IMR-90 (cell line): Measurements from ENCODE around the gene MTCL1. TPM values are rescaled to one million over a fixed set of nuclear protein-coding genes. Genes with fewer than 3 reads are reported as not detected.

ENCODE experiments used
- ATAC-seq: fragments of 200-7000 bp; cut with Tn5 transposase; 2 replicates; pipeline ENCODE4 v1.9.1; 2020; ENCODE audit warnings: low read depth, mild to moderate bottlenecking, moderate library complexity
- BruUV-seq: library from RNA; stranded (reverse); fragments of 400-500 nt; replicated peaks from 2 replicates; lab custom pipeline; 2021; lab: Mats Ljungman, UMichigan
- CTCF ChIA-PET: fragments of 300-600 bp; formaldehyde crosslinking; extraction: SDS; loops from one replicate; lab custom pipeline; 2021; ENCODE audit warnings: antibody characterized with exemption; lab: Yijun Ruan, JAX
- POLR2A ChIA-PET: fragments of 300-600 bp; sonication (Branson Sonifier 250); formaldehyde crosslinking; loops from one replicate; lab custom pipeline; 2022; ENCODE audit warnings: antibody characterized with exemption; ENCODE audit not compliant: unreplicated experiment; lab: Charles Lee
- DNase-seq: peaks from one replicate; pipeline ENCODE4 v3.0.0; 2013
- H2AFZ ChIP-seq: replicated peaks from 2 replicates; pipeline ENCODE3; 2013; ENCODE audit warnings: low read length, mild to moderate bottlenecking; ENCODE audit not compliant: poor library complexity
- H2AK5ac ChIP-seq: 2 replicates; pipeline ENCODE4 v1.6.1; 2013; ENCODE audit warnings: low read depth, low read length, inconsistent platforms
- H2AK9ac ChIP-seq: replicated peaks from 2 replicates; pipeline ENCODE3; 2013; ENCODE audit warnings: mild to moderate bottlenecking, low read depth, low read length, moderate library complexity; ENCODE audit not compliant: poor library complexity
- H2BK120ac ChIP-seq: 2 replicates; pipeline ENCODE4 v1.6.1; 2013; ENCODE audit warnings: low read depth, low read length, inconsistent platforms
- H2BK15ac ChIP-seq: 3 replicates; pipeline ENCODE4 v1.6.1; 2013; ENCODE audit warnings: low read depth, low read length, inconsistent platforms
- H2BK20ac ChIP-seq: 2 replicates; pipeline ENCODE4 v1.6.1; 2013; ENCODE audit warnings: low read depth, mild to moderate bottlenecking, inconsistent platforms, low read length, moderate library complexity
- H2BK5ac ChIP-seq: 2 replicates; pipeline ENCODE4 v1.6.1; 2013; ENCODE audit warnings: mild to moderate bottlenecking, low read depth, low read length, inconsistent platforms; ENCODE audit not compliant: poor library complexity, severe bottlenecking
- H3K14ac ChIP-seq: replicated peaks from 2 replicates; pipeline ENCODE4 v1.6.1; 2013; ENCODE audit warnings: low read depth, low read length, inconsistent platforms
- H3K18ac ChIP-seq: 2 replicates; pipeline ENCODE4 v1.6.1; 2013; ENCODE audit warnings: low read depth, low read length, control low read depth
- H3K23ac ChIP-seq: 2 replicates; pipeline ENCODE4 v1.6.1; 2013; ENCODE audit warnings: low read depth, low read length, inconsistent platforms
- H3K27ac ChIP-seq: 2 replicates; pipeline ENCODE4 v1.5.1; 2013; ENCODE audit warnings: mild to moderate bottlenecking, control low read depth, low read length; ENCODE audit not compliant: insufficient read depth
- H3K27me3 ChIP-seq: 2 replicates; pipeline ENCODE4 v1.6.1; 2013; ENCODE audit warnings: low read length; ENCODE audit not compliant: control insufficient read depth, insufficient read depth
- H3K36me3 ChIP-seq: 2 replicates; pipeline ENCODE4 v1.6.1; 2013; ENCODE audit warnings: low read length, mixed read lengths; ENCODE audit not compliant: control insufficient read depth, insufficient read depth
- H3K4ac ChIP-seq: 2 replicates; pipeline ENCODE4 v1.6.1; 2013; ENCODE audit warnings: low read depth, low read length, inconsistent platforms
- H3K4me1 ChIP-seq: 2 replicates; pipeline ENCODE4 v1.6.1; 2013; ENCODE audit warnings: low read length, mixed read lengths; ENCODE audit not compliant: control insufficient read depth, insufficient read depth
- H3K4me2 ChIP-seq: 2 replicates; pipeline ENCODE4 v1.6.1; 2013; ENCODE audit warnings: low read depth, mild to moderate bottlenecking, control low read depth, low read length, moderate library complexity
- H3K4me3 ChIP-seq: 2 replicates; pipeline ENCODE4 v1.5.1; 2013; ENCODE audit warnings: low read depth, mild to moderate bottlenecking, control low read depth, low read length, moderate library complexity; ENCODE audit not compliant: insufficient read depth
- H3K56ac ChIP-seq: 2 replicates; pipeline ENCODE4 v1.6.1; 2013; ENCODE audit warnings: low read length, inconsistent platforms; ENCODE audit not compliant: insufficient read depth; ENCODE audit errors: extremely low read depth
- H3K79me1 ChIP-seq, 2 experiments: 2 replicates each; pipeline ENCODE4 v1.6.1; 2013; ENCODE audit warnings: low read length in 2 of 2, inconsistent platforms in 1 of 2, low read depth in 1 of 2
- H3K9ac ChIP-seq: 2 replicates; pipeline ENCODE4 v1.6.1; 2013; ENCODE audit warnings: low read depth, low read length, control low read depth
- H3K9me1 ChIP-seq: 2 replicates; pipeline ENCODE4 v1.6.1; 2013; ENCODE audit warnings: low read length, inconsistent platforms; ENCODE audit not compliant: insufficient read depth
- H3K9me3 ChIP-seq: 2 replicates; pipeline ENCODE4 v1.6.1; 2013; ENCODE audit warnings: low read length; ENCODE audit not compliant: control insufficient read depth, insufficient read depth
- H4K20me1 ChIP-seq: 2 replicates; pipeline ENCODE4 v1.6.1; 2013; ENCODE audit warnings: low read length, inconsistent platforms; ENCODE audit not compliant: insufficient read depth
- H4K5ac ChIP-seq: 2 replicates; pipeline ENCODE4 v1.6.1; 2013; ENCODE audit warnings: mild to moderate bottlenecking, low read depth, low read length, control low read depth
- H4K8ac ChIP-seq, 2 experiments: 2 replicates each; pipeline ENCODE4 v1.6.1; 2013; ENCODE audit warnings: low read depth in 2 of 2, low read length in 2 of 2, control low read depth in 1 of 2, inconsistent platforms in 1 of 2
- H4K91ac ChIP-seq: 2 replicates; pipeline ENCODE4 v1.6.1; 2013; ENCODE audit warnings: low read depth, low read length, inconsistent platforms; ENCODE audit not compliant: insufficient read depth
- FOS ChIP-seq: fragments of 150-350 bp; IDR thresholded peaks from 2 replicates; pipeline ENCODE4 v1.6.1; 2016; ENCODE audit warnings: low read depth, low read length
- MXI1 ChIP-seq: IDR thresholded peaks from 2 replicates; pipeline ENCODE4 v1.6.1; 2012; ENCODE audit warnings: low read depth, mild to moderate bottlenecking, low read length, moderate library complexity, borderline replicate concordance
- NFE2L2 ChIP-seq: fragments of 150-350 bp; IDR thresholded peaks from 2 replicates; pipeline ENCODE4 v1.6.1; 2016; ENCODE audit warnings: low read depth, mild to moderate bottlenecking, low read length
- WGBS, 2 experiments: methylation state at CpG; one replicate each; pipeline versions ENCODE4 v1.1.5 to v1.1.7; 2013; ENCODE audit warnings: missing lambda C conversion rate in 2 of 2; ENCODE audit not compliant: insufficient read length in 1 of 2; ENCODE audit errors: extremely low coverage in 2 of 2; 5-methylcytosine and 5-hydroxymethylcytosine counted together
- dilution Hi-C: fragments of 300-500 bp; cut with HindIII; formaldehyde crosslinking; loops from one replicate; pipeline ENCODE4 v1.14.3; 2018; ENCODE audit warnings: low sequenced_read_pairs; ENCODE audit not compliant: unreplicated experiment
- in situ Hi-C: fragments of 300-500 bp; cut with MboI; formaldehyde crosslinking; loops from 3 replicates; pipeline ENCODE4 v1.14.3; 2019; ENCODE audit warnings: low sequenced_read_pairs, inconsistent platforms, mixed read lengths
- intact Hi-C: fragments of 100-400 bp; cut with micrococcal nuclease; formaldehyde crosslinking; loops from 2 replicates; pipeline ENCODE4 v1.10.0; 2022
- polyA plus RNA-seq, 3 experiments: library from polyadenylated mRNA; depleted of rRNA; stranded (reverse); fragments of >200 nt; gene quantifications; 2 replicates each; pipeline ENCODE4 v1.2.3, GENCODE V29; 2012; ENCODE audit warnings: low replicate concordance in 1 of 3
- total RNA-seq: library from RNA; depleted of rRNA; stranded (reverse); fragments of >200 nt; gene quantifications from 2 replicates; pipeline ENCODE4 v1.2.3, GENCODE V29; 2012
- TF ChIP-seq, protein P1 (sequence below): fragments of 150-350 bp; IDR thresholded peaks from 2 replicates; pipeline ENCODE4 v1.6.1; 2017; ENCODE audit warnings: mild to moderate bottlenecking, antibody characterized with exemption, low read length, low read depth
- TF ChIP-seq, protein P2 (sequence below): fragments of 150-350 bp; IDR thresholded peaks from 2 replicates; pipeline ENCODE4 v1.6.1; 2016; ENCODE audit warnings: low read depth, mild to moderate bottlenecking, low read length, moderate library complexity, borderline replicate concordance

MTCL1 gene
- total and polyA plus RNA-seq, 2 of the 4 experiments (the other 2 are of a cell fraction): 29.0 to 45.3 TPM

DNA sequence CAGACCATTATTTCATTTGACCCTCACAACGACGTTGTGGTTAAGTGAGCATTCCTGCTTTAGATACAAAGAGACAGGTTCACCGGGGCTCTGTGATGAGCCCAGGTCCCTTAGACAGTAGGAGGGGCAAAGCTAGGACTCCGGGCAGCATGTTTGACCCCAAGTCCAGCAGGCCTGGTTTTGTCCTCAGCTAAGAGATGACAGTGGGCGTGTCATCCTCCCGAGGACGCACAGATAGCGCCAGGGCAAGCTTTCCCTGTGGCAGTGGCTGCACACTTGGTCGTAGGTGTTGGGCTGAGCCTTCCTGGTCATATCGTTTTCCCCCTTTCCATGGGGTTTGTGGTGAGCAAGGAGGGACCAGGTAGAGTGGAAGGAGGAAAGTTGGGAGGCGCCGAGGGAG is 76.3 kb downstream of the MTCL1 start:
- Histone ChIP-seq H3K4me3 (no peak overlapping the region), H2BK20ac (no peak overlapping the region), H3K36me3 (peaks cover 72% of the 10 kb centered on the region), H3K9me3 (no peaks in the 10 kb centered on the region), H4K91ac (no peak overlapping the region), H4K20me1 (no peaks in the 10 kb centered on the region), H4K5ac (no peak overlapping the region), H2AFZ (no peak overlapping the region), H3K9me1 (peaks cover 25% of the 10 kb centered on the region; the same call in 1 of the 2 replicates), H3K27ac (no peak overlapping the region), H3K4me2 (no peak overlapping the region), H2BK15ac (no peak overlapping the region), H3K79me1 (peaks cover 28 to 89% of the 10 kb centered on the region in 2 experiments; a peak in 3 of 4 replicates), H2BK120ac (no peak overlapping the region), H2AK5ac (no peak overlapping the region), H3K14ac (no peak overlapping the region), H2BK5ac (no peak overlapping the region), H2AK9ac (no peak overlapping the region), H4K8ac (no peak overlapping the region), H3K18ac (no peak overlapping the region), H3K4me1 (no peaks in the 10 kb centered on the region; the same call in 1 of the 2 replicates), H3K9ac (no peak overlapping the region), H3K23ac (no peak overlapping the region), H3K4ac (no peak overlapping the region), H3K27me3 (no peaks in the 10 kb centered on the region), H3K56ac (no peak overlapping the region)
- DNase-seq (no peak), ATAC-seq (no peak)
- 84% methylated on average over 10 of the region's 12 CpGs; no CpG with 5 or more reads in 1 of the 2 experiments for WGBS, 2 experiments
- BruUV-seq: no TSS peak
- POLR2A ChIA-PET: no interaction called here
- dilution Hi-C loops (no loop called here), intact Hi-C loops (no loop called here), in situ Hi-C loops (no loop called here)
- TF ChIP-seq, protein P1, sequence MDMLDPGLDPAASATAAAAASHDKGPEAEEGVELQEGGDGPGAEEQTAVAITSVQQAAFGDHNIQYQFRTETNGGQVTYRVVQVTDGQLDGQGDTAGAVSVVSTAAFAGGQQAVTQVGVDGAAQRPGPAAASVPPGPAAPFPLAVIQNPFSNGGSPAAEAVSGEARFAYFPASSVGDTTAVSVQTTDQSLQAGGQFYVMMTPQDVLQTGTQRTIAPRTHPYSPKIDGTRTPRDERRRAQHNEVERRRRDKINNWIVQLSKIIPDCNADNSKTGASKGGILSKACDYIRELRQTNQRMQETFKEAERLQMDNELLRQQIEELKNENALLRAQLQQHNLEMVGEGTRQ: no peak
- TF ChIP-seq, protein P2, sequence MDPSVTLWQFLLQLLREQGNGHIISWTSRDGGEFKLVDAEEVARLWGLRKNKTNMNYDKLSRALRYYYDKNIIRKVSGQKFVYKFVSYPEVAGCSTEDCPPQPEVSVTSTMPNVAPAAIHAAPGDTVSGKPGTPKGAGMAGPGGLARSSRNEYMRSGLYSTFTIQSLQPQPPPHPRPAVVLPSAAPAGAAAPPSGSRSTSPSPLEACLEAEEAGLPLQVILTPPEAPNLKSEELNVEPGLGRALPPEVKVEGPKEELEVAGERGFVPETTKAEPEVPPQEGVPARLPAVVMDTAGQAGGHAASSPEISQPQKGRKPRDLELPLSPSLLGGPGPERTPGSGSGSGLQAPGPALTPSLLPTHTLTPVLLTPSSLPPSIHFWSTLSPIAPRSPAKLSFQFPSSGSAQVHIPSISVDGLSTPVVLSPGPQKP: no peak
- no peak for TF ChIP-seq NFE2L2
- no peak for TF ChIP-seq MXI1
- TF ChIP-seq FOS: no peak
- CTCF ChIA-PET: no interaction called here
